CD14-positive monocyte (primary cell): ENCODE results near the gene SDK1. TPM values are rescaled to one million over a fixed set of nuclear protein-coding genes. Genes with fewer than 3 reads are reported as not detected.

ENCODE experiments used
- DNase-seq, 3 donors: peaks; one replicate each; pipeline ENCODE4 v3.0.0-alpha.2; 2011 to 2022
- H2AFZ ChIP-seq: 2 replicates; pipeline ENCODE4 v1.6.0; 2012; ENCODE audit warnings: mild to moderate bottlenecking, low read depth, low read length, inconsistent platforms; ENCODE audit not compliant: insufficient read depth, poor library complexity, severe bottlenecking
- H3K27ac ChIP-seq, 2 donors: 1 replicate in 1 of 2; 2 replicates in 1 of 2; pipeline ENCODE4 v1.5.1; 2012 to 2013; ENCODE audit warnings: low read length in 2 of 2, control low read depth in 1 of 2, inconsistent platforms in 1 of 2, low read depth in 1 of 2, mild to moderate bottlenecking in 1 of 2
- H3K27me3 ChIP-seq, 2 donors: one replicate each; pipeline versions ENCODE4 v1.6.0 to v1.6.1; 2011 to 2013; ENCODE audit warnings: low read length in 2 of 2; ENCODE audit not compliant: control insufficient read depth in 2 of 2, insufficient read depth in 2 of 2
- H3K36me3 ChIP-seq, 2 donors: replicated peaks in 1 of 2; 1 replicate in 1 of 2; 2 replicates in 1 of 2; pipeline versions ENCODE4 v1.5.1 to v1.6.1; 2012 to 2013; ENCODE audit warnings: low read length in 2 of 2, control low read depth in 1 of 2, inconsistent platforms in 1 of 2, mild to moderate bottlenecking in 1 of 2; ENCODE audit not compliant: insufficient read depth in 2 of 2, control insufficient read depth in 1 of 2
- H3K4me1 ChIP-seq, 2 donors: 1 replicate in 1 of 2; 2 replicates in 1 of 2; pipeline versions ENCODE4 v1.5.1 to v1.6.1; 2012 to 2013; ENCODE audit warnings: low read length in 2 of 2, control low read depth in 1 of 2, inconsistent platforms in 1 of 2, mild to moderate bottlenecking in 1 of 2, moderate library complexity in 1 of 2; ENCODE audit not compliant: insufficient read depth in 2 of 2, control insufficient read depth in 1 of 2
- H3K4me2 ChIP-seq: replicated peaks from 2 replicates; pipeline ENCODE3; 2012; ENCODE audit warnings: low read length, moderate library complexity, mild to moderate bottlenecking; ENCODE audit not compliant: poor library complexity, severe bottlenecking; ENCODE audit errors: extremely low read depth
- H3K4me3 ChIP-seq, 3 experiments: fragments of 200-600 bp in 1 of 3; sonication (generic) in 1 of 3; replicated peaks in 1 of 3; 1 replicate in 2 of 3; 2 replicates in 1 of 3; pipeline ENCODE4 v1.5.1; 2011 to 2013; ENCODE audit warnings: low read length in 3 of 3, mild to moderate bottlenecking in 3 of 3, control low read depth in 2 of 3, low read depth in 2 of 3, inconsistent platforms in 1 of 3, moderate library complexity in 1 of 3
- H3K79me2 ChIP-seq: 2 replicates; pipeline ENCODE4 v1.6.0; 2012; ENCODE audit warnings: mild to moderate bottlenecking, control low read depth, inconsistent platforms, low read length, moderate library complexity; ENCODE audit not compliant: insufficient read depth
- H3K9ac ChIP-seq: 2 replicates; pipeline ENCODE4 v1.6.0; 2017; ENCODE audit warnings: low read length, mild to moderate bottlenecking; ENCODE audit not compliant: insufficient read depth, poor library complexity, severe bottlenecking
- H3K9me3 ChIP-seq, 2 donors: replicated peaks in 1 of 2; 1 replicate in 1 of 2; 2 replicates in 1 of 2; pipeline versions ENCODE4 v1.5.1 to v1.6.1; 2012 to 2013; ENCODE audit warnings: low read length in 2 of 2, control low read depth in 1 of 2; ENCODE audit not compliant: control insufficient read depth in 1 of 2, insufficient read depth in 1 of 2
- H4K20me1 ChIP-seq: 2 replicates; pipeline ENCODE4 v1.6.0; 2012; ENCODE audit warnings: mild to moderate bottlenecking, low read length, control low read depth, moderate library complexity; ENCODE audit not compliant: insufficient read depth
- H3K27ac Mint-ChIP-seq, 7 donors: one replicate each; pipeline ENCODE4 v1.8.0; 2020; ENCODE audit warnings: mild to moderate bottlenecking in 7 of 7, mixed read lengths in 7 of 7, moderate library complexity in 6 of 7, inconsistent platforms in 2 of 7
- H3K27me3 Mint-ChIP-seq, 3 donors: one replicate each; pipeline ENCODE4 v1.8.0; 2021 to 2022; ENCODE audit warnings: low read depth in 3 of 3, mild to moderate bottlenecking in 3 of 3, mixed read lengths in 3 of 3, moderate library complexity in 3 of 3, inconsistent platforms in 1 of 3
- H3K36me3 Mint-ChIP-seq, 2 donors: one replicate each; pipeline ENCODE4 v1.8.0; 2020; ENCODE audit warnings: mixed read lengths in 2 of 2, inconsistent platforms in 1 of 2, mild to moderate bottlenecking in 1 of 2
- H3K4me1 Mint-ChIP-seq: one replicate; pipeline ENCODE4 v1.8.0; 2020; ENCODE audit warnings: mild to moderate bottlenecking, mixed read lengths
- H3K4me3 Mint-ChIP-seq, 2 donors: one replicate each; pipeline ENCODE4 v1.8.0; 2020; ENCODE audit warnings: mild to moderate bottlenecking in 2 of 2, mixed read lengths in 2 of 2, moderate library complexity in 1 of 2
- H3K9me3 Mint-ChIP-seq, 7 donors: one replicate each; pipeline ENCODE4 v1.8.0; 2020 to 2022; ENCODE audit warnings: mixed read lengths in 7 of 7, mild to moderate bottlenecking in 6 of 7, moderate library complexity in 6 of 7, inconsistent platforms in 2 of 7
- CTCF ChIP-seq: fragments of 200-600 bp; IDR thresholded peaks from one replicate; pipeline ENCODE4 v1.8.0; 2022; ENCODE audit warnings: antibody characterized with exemption, mild to moderate bottlenecking
- WGBS: methylation state at CpG from one replicate; pipeline ENCODE4 v1.1.5; 2013; ENCODE audit warnings: missing lambda C conversion rate; ENCODE audit not compliant: insufficient coverage; 5-methylcytosine and 5-hydroxymethylcytosine counted together
- intact Hi-C, 2 donors: fragments of 100-400 bp; cut with micrococcal nuclease; formaldehyde crosslinking; loops; one replicate each; pipeline versions ENCODE4 v1.15.0 to v1.15.1; 2023
- polyA plus RNA-seq, 3 donors: library from polyadenylated mRNA; depleted of rRNA in 1 of 3; unstranded in 2 of 3; stranded (reverse) in 1 of 3; fragments of 300-500 nt in 2 of 3; fragments of >200 nt in 1 of 3; fragmentation: Illumina TruSeq in 2 of 3; gene quantifications; 1 replicate in 2 of 3; 2 replicates in 1 of 3; pipeline ENCODE4 v1.2.3, GENCODE V29; 2012 to 2021

Gene SDK1
- polyA plus RNA-seq, 3 donors = 0.01 TPM; not detected in 2

DNA sequence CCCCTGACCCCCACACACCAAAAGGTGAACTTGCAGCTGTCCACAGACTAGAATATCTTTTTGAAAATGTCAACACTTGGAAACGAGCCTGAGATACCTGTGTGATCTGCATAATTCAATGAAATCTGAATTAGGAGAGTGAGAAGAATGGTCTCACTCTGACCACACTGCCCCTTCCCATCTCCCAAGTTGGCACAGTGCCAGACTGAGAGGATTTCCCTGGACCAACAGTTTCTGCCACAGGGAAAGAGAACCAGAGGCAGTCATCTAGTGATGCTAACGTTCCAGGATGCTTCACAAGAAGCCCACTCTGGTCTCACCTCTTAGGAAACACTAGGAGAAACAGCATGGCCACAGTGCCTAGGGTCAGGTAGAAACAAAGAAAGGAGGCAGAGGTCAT lies 479.0 kb downstream of the SDK1 start:
- no peak for TF ChIP-seq CTCF
- Histone ChIP-seq H3K4me1 (no peaks in the 10 kb centered on the region), H4K20me1 (no peaks in the 10 kb centered on the region), H3K4me2 (no peak overlapping the region), H3K36me3 (no peaks in the 10 kb centered on the region), H3K9me3 (peaks cover 22 to 26% of the 10 kb centered on the region in 2 donors), H3K79me2 (no peaks in the 10 kb centered on the region), H2AFZ (no peak overlapping the region), H3K27ac (no peak overlapping the region), H3K9ac (no peak overlapping the region), H3K4me3 (no peak overlapping the region), H3K27me3 (no peaks in the 10 kb centered on the region)
- Mint-ChIP-seq H3K36me3 (no peaks in the 10 kb centered on the region), H3K4me1 (no peaks in the 10 kb centered on the region), H3K27me3 (no peaks in the 10 kb centered on the region), H3K27ac (no peak overlapping the region), H3K4me3 (no peak overlapping the region), H3K9me3 (peaks cover 12 to 32% (median 23%) of the 10 kb centered on the region in 7 donors)
- DNase-seq = no peak
- intact Hi-C loops = no loop called here
- WGBS = 70% methylated on average over 1 of the region's 2 CpGs

DNA sequence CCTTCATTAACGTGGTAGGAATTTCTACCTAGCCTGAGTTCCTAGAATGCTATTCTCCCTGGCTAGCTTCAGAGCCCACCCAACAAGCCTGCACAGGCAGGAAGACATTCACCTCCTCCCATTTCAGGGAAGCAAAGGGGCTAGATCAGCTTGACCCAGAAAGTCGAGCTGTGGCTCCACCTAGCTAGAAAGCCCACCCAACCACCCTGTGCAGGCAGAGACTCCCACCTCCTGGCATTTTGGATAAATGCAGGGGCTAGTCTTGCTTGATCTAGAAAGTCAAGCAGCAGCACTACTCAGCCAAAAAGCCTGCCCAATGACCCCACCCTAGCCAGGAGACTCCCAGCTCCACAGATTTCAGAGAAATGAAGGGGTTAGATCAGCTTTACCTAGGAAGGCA lies 479.5 kb downstream of the SDK1 start:
- H3K4me2 ChIP-seq = no peak overlapping the region
- H3K27me3 ChIP-seq = no peaks in the 10 kb centered on the region
- WGBS = 93% methylated on average over 2 of the region's 2 CpGs
- Mint-ChIP-seq H3K36me3 (no peaks in the 10 kb centered on the region), H3K9me3 (peaks cover 12 to 32% (median 23%) of the 10 kb centered on the region in 7 donors), H3K27me3 (no peaks in the 10 kb centered on the region), H3K27ac (no peak overlapping the region), H3K4me3 (no peak overlapping the region), H3K4me1 (no peaks in the 10 kb centered on the region)
- intact Hi-C loops = no loop called here
- peaks cover 22 to 26% of the 10 kb centered on the region in 2 donors for H3K9me3 ChIP-seq
- DNase-seq = no peak
- H3K4me1 ChIP-seq = no peaks in the 10 kb centered on the region
- H4K20me1 ChIP-seq = no peaks in the 10 kb centered on the region
- no peak for TF ChIP-seq CTCF
- no peak overlapping the region for H2AFZ ChIP-seq
- no peak overlapping the region for H3K27ac ChIP-seq
- no peaks in the 10 kb centered on the region for H3K79me2 ChIP-seq
- H3K9ac ChIP-seq = no peak overlapping the region
- no peaks in the 10 kb centered on the region for H3K36me3 ChIP-seq
- H3K4me3 ChIP-seq = no peak overlapping the region
